Measurements from ENCODE around the gene RDX. TPM values are rescaled to one million over a fixed set of nuclear protein-coding genes. Genes with fewer than 3 reads are reported as not detected.

RDX gene
- total and polyA plus RNA-seq, 2 of the 4 experiments (the other 2 are of a cell fraction) = 61.1 to 72.4 TPM

DNA sequence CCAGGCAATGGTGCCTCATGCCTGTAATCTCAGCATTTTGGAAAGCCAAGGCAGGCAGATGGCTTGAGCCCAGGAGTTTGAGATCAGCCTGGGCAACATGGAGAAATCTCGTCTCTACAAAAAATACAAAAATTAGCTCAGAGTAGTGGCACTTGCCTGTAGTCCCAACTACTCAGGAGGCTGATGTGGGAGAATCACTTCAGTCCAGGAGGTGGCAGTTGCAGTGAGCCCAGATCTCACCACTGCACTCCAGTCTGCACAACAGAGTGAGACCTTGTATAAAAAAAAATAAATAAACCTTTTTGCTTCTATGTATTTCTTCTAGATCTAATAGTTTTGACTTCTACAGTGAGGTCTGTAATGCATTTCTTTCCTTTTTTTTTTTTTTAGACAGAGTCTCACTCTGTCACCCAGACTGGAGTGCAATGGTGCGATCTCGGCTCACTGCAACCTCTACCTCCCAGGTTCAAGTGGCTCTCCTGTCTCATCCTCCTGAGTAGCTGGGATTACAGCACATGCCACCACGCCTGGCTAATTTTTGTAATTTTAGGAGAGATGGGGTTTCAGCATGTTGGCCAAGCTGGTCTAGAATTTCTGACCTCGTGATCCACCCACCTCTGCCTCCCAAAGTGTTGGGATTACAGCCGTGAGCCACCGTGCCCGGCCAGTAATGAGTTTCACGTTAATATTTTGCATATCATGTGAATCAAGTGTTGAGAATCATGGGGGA, 18.1 kb upstream of the RDX start:
- H3K4ac ChIP-seq (ENCODE audit: low read depth, low read length) = no peak overlapping the region
- no peak overlapping the region for H2BK120ac ChIP-seq (ENCODE audit: low read depth, low read length)
- H3K4me3 ChIP-seq (ENCODE audit: insufficient read depth, low read depth, low read length) = no peak overlapping the region
- no peak overlapping the region for H3K27ac ChIP-seq (ENCODE audit: insufficient read depth, low read length)
- no peak overlapping the region for H2BK20ac ChIP-seq (ENCODE audit: low read depth, low read length)
- BruUV-seq (replicated peaks) = no TSS peak
- H2AFZ ChIP-seq (replicated peaks; ENCODE audit: low read length, poor library complexity) = no peak overlapping the region
- no peaks in the 10 kb centered on the region for H3K36me3 ChIP-seq (ENCODE audit: control insufficient read depth, insufficient read depth, low read length)
- no peak overlapping the region for H3K23ac ChIP-seq (ENCODE audit: low read depth, low read length)
- H4K20me1 ChIP-seq (ENCODE audit: insufficient read depth, low read length) = no peaks in the 10 kb centered on the region
- dilution Hi-C loops (cut with HindIII; ENCODE audit: low sequenced_read_pairs, unreplicated experiment) (no loop called here), in situ Hi-C loops (cut with MboI; ENCODE audit: low sequenced_read_pairs) (no loop called here), intact Hi-C loops (cut with micrococcal nuclease) (no loop called here)
- H3K56ac ChIP-seq (ENCODE audit: extremely low read depth, insufficient read depth, low read length) = no peak overlapping the region
- no peak overlapping the region for H3K14ac ChIP-seq (replicated peaks; ENCODE audit: low read depth, low read length)
- no peak overlapping the region for H2AK5ac ChIP-seq (ENCODE audit: low read depth, low read length)
- H3K9ac ChIP-seq (ENCODE audit: low read depth, low read length) = no peak overlapping the region
- no peak overlapping the region for H3K4me2 ChIP-seq (ENCODE audit: low read depth, low read length)
- H2BK15ac ChIP-seq (ENCODE audit: low read depth, low read length) = no peak overlapping the region
- H3K4me1 ChIP-seq (ENCODE audit: control insufficient read depth, insufficient read depth, low read length) = peaks cover 4% of the 10 kb centered on the region; the same call in 1 of the 2 replicates
- H3K79me1 ChIP-seq (ENCODE audit: low read depth in 1 of 2, low read length in 2 of 2) = no peaks in the 10 kb centered on the region
- no peak overlapping the region for H4K5ac ChIP-seq (ENCODE audit: low read depth, low read length)
- WGBS, 2 experiments (ENCODE audit: extremely low coverage in 2 of 2, insufficient read length in 1 of 2) = no CpG with 5 or more reads among the region's 9 CpGs
- ATAC-seq (ENCODE audit: low read depth) (no peak), DNase-seq (no peak)
- no peaks in the 10 kb centered on the region for H3K9me3 ChIP-seq (ENCODE audit: control insufficient read depth, insufficient read depth, low read length)
- TF ChIP-seq CHD1 (IDR thresholded peaks at IDR 0.05; ENCODE audit: low read depth, low read length) = no peak
- no peak for TF ChIP-seq RAD21 (IDR thresholded peaks at IDR 0.05; ENCODE audit: low read length)
- no peak for TF ChIP-seq POLR2A (IDR thresholded peaks at IDR 0.05; ENCODE audit: low read depth, low read length)
- TF ChIP-seq CEBPB (IDR thresholded peaks at IDR 0.05; ENCODE audit: low read depth, low read length) = no peak
- no peak for TF ChIP-seq MXI1 (IDR thresholded peaks at IDR 0.05; ENCODE audit: borderline replicate concordance, low read depth, low read length)
- TF ChIP-seq RCOR1 (IDR thresholded peaks at IDR 0.05; ENCODE audit: insufficient replicate concordance, low read length) = no peak
- no peak for TF ChIP-seq NFE2L2 (IDR thresholded peaks at IDR 0.05; ENCODE audit: low read depth, low read length)
- TF ChIP-seq MAFK (IDR thresholded peaks at IDR 0.05; ENCODE audit: low read depth, low read length) = no peak
- TF ChIP-seq RFX5 (IDR thresholded peaks at IDR 0.05; ENCODE audit: low read depth, low read length) = no peak
- no peak for TF ChIP-seq SMC3 (IDR thresholded peaks at IDR 0.05; ENCODE audit: low read depth, low read length)
- TF ChIP-seq BHLHE40 (IDR thresholded peaks at IDR 0.05; ENCODE audit: low read depth, low read length) = no peak
- TF ChIP-seq FOS (IDR thresholded peaks at IDR 0.05; ENCODE audit: low read depth, low read length) = no peak
- TF ChIP-seq, protein P1, sequence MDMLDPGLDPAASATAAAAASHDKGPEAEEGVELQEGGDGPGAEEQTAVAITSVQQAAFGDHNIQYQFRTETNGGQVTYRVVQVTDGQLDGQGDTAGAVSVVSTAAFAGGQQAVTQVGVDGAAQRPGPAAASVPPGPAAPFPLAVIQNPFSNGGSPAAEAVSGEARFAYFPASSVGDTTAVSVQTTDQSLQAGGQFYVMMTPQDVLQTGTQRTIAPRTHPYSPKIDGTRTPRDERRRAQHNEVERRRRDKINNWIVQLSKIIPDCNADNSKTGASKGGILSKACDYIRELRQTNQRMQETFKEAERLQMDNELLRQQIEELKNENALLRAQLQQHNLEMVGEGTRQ (IDR thresholded peaks at IDR 0.05; ENCODE audit: low read depth, low read length) = no peak
- TF ChIP-seq, protein P2, sequence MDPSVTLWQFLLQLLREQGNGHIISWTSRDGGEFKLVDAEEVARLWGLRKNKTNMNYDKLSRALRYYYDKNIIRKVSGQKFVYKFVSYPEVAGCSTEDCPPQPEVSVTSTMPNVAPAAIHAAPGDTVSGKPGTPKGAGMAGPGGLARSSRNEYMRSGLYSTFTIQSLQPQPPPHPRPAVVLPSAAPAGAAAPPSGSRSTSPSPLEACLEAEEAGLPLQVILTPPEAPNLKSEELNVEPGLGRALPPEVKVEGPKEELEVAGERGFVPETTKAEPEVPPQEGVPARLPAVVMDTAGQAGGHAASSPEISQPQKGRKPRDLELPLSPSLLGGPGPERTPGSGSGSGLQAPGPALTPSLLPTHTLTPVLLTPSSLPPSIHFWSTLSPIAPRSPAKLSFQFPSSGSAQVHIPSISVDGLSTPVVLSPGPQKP (IDR thresholded peaks at IDR 0.05; ENCODE audit: borderline replicate concordance, low read depth, low read length) = no peak
- TF ChIP-seq, protein P3, sequence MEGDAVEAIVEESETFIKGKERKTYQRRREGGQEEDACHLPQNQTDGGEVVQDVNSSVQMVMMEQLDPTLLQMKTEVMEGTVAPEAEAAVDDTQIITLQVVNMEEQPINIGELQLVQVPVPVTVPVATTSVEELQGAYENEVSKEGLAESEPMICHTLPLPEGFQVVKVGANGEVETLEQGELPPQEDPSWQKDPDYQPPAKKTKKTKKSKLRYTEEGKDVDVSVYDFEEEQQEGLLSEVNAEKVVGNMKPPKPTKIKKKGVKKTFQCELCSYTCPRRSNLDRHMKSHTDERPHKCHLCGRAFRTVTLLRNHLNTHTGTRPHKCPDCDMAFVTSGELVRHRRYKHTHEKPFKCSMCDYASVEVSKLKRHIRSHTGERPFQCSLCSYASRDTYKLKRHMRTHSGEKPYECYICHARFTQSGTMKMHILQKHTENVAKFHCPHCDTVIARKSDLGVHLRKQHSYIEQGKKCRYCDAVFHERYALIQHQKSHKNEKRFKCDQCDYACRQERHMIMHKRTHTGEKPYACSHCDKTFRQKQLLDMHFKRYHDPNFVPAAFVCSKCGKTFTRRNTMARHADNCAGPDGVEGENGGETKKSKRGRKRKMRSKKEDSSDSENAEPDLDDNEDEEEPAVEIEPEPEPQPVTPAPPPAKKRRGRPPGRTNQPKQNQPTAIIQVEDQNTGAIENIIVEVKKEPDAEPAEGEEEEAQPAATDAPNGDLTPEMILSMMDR (conservative IDR thresholded peaks at IDR 0.05; ENCODE audit: low read depth, low read length) = no peak
- TF ChIP-seq MAZ (IDR thresholded peaks at IDR 0.05; ENCODE audit: borderline replicate concordance, low read depth, low read length) = no peak
- ChIA-PET CTCF (no interaction called here), POLR2A (ENCODE audit: unreplicated experiment) (no interaction called here)
- H2AK9ac ChIP-seq (replicated peaks; ENCODE audit: low read depth, low read length, poor library complexity) = no peak overlapping the region
- no peaks in the 10 kb centered on the region for H3K27me3 ChIP-seq (ENCODE audit: control insufficient read depth, insufficient read depth, low read length)
- no peak overlapping the region for H3K18ac ChIP-seq (ENCODE audit: low read depth, low read length)
- H4K8ac ChIP-seq (ENCODE audit: low read depth in 2 of 2, low read length in 2 of 2) = no peak overlapping the region
- no peak overlapping the region for H4K91ac ChIP-seq (ENCODE audit: insufficient read depth, low read depth, low read length)
- H3K9me1 ChIP-seq (ENCODE audit: insufficient read depth, low read length) = no peaks in the 10 kb centered on the region
- H2BK5ac ChIP-seq (ENCODE audit: low read depth, low read length, poor library complexity, severe bottlenecking) = no peak overlapping the region
